HUES48 (cell line): Measurements from ENCODE around the gene SARS1.

ENCODE experiments used
- H3K27ac ChIP-seq: one replicate; pipeline ENCODE4 v1.7.0; 2013; ENCODE audit warnings: low read depth, low read length, inconsistent platforms
- H3K27me3 ChIP-seq: 2 replicates; pipeline ENCODE4 v1.6.1; 2013; ENCODE audit warnings: mild to moderate bottlenecking, low read length; ENCODE audit not compliant: control insufficient read depth, insufficient read depth
- H3K36me3 ChIP-seq: 2 replicates; pipeline ENCODE4 v1.6.1; 2013; ENCODE audit warnings: low read length; ENCODE audit not compliant: control insufficient read depth, insufficient read depth
- H3K4me1 ChIP-seq: 2 replicates; pipeline ENCODE4 v1.6.1; 2013; ENCODE audit warnings: mild to moderate bottlenecking, low read length; ENCODE audit not compliant: control insufficient read depth, insufficient read depth
- H3K4me3 ChIP-seq: 2 replicates; pipeline ENCODE4 v1.5.1; 2013; ENCODE audit warnings: mild to moderate bottlenecking, low read depth, low read length
- H3K9ac ChIP-seq: 2 replicates; pipeline ENCODE4 v1.6.1; 2013; ENCODE audit warnings: mild to moderate bottlenecking, low read depth, low read length, moderate library complexity
- H3K9me3 ChIP-seq: 2 replicates; pipeline ENCODE4 v1.6.1; 2013; ENCODE audit warnings: low read length; ENCODE audit not compliant: control insufficient read depth, insufficient read depth

Gene SARS1

DNA sequence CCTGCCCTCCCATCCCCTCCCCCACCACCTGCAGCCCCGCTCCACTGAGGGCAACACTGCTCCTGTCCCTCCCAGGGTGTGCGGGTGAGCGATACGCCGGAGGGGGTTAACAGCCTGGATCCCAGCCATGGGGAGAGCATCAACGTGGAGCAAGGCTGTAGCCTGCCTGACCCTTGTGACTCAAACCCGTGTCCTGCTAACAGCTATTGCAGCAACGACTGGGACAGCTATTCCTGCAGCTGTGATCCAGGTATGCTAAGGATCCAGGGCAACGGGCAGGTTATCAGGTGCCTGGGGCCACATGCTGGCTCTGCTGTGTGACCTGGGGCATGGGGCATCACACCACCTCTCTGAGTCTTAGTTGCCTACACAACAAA lies 50.6 kb downstream of the SARS1 start:
- Histone ChIP-seq H3K4me1 (peaks cover 7% of the 10 kb centered on the region), H3K9ac (no peak overlapping the region), H3K4me3 (no peak overlapping the region), H3K9me3 (no peaks in the 10 kb centered on the region), H3K27ac (no peak overlapping the region), H3K27me3 (no peaks in the 10 kb centered on the region), H3K36me3 (peaks cover 58% of the 10 kb centered on the region)

- Histone ChIP-seq H3K36me3 (peaks cover 63% of the 10 kb centered on the region), H3K4me3 (no peak overlapping the region), H3K27me3 (no peaks in the 10 kb centered on the region), H3K27ac (no peak overlapping the region), H3K9me3 (no peaks in the 10 kb centered on the region), H3K9ac (no peak overlapping the region), H3K4me1 (peaks cover 5% of the 10 kb centered on the region; the same call in 1 of the 2 replicates)
Measured at GRCh38 chr1:109265016-109265415, 51.3 kb downstream of the SARS1 start.

- Histone ChIP-seq H3K36me3 (peaks cover 65% of the 10 kb centered on the region), H3K9me3 (no peaks in the 10 kb centered on the region), H3K4me3 (no peak overlapping the region), H3K27ac (no peak overlapping the region), H3K9ac (no peak overlapping the region), H3K27me3 (no peaks in the 10 kb centered on the region), H3K4me1 (no peaks in the 10 kb centered on the region)
Measured at GRCh38 chr1:109265741-109266330, 52.1 kb downstream of the SARS1 start.

GRCh38 chr1:109266965-109267364 lies 53.2 kb downstream of the SARS1 start:
- Histone ChIP-seq H3K27ac (no peak overlapping the region), H3K9me3 (no peaks in the 10 kb centered on the region), H3K36me3 (peaks cover 66% of the 10 kb centered on the region), H3K4me3 (no peak overlapping the region), H3K4me1 (no peaks in the 10 kb centered on the region), H3K27me3 (no peaks in the 10 kb centered on the region), H3K9ac (no peak overlapping the region)

DNA sequence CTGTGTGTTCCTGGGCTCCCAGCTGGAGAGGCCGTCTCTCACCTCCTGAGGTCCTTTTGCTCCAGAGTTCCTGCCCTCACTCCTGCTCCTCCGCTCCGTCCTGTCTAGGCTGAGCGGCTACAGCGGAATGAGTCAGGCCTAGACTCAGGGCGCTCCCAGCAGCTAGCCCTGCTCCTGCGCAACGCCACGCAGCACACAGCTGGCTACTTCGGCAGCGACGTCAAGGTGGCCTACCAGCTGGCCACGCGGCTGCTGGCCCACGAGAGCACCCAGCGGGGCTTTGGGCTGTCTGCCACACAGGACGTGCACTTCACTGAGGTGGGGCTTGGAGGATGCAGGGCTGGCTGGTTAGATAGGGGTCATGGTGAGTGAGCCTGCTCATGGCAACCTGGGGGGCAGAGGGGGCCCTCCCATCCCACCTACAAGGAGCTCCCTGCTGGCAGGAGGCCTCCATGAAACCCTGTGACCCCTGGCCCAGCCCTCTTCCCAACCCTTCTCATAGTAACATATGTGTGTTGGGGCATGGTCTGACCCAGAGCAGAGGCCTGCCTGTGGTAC lies 54.1 kb downstream of the SARS1 start:
- Histone ChIP-seq H3K27me3 (no peaks in the 10 kb centered on the region), H3K4me3 (no peak overlapping the region), H3K27ac (no peak overlapping the region), H3K36me3 (peaks cover 70% of the 10 kb centered on the region), H3K9me3 (no peaks in the 10 kb centered on the region), H3K4me1 (no peaks in the 10 kb centered on the region), H3K9ac (no peak overlapping the region)

DNA sequence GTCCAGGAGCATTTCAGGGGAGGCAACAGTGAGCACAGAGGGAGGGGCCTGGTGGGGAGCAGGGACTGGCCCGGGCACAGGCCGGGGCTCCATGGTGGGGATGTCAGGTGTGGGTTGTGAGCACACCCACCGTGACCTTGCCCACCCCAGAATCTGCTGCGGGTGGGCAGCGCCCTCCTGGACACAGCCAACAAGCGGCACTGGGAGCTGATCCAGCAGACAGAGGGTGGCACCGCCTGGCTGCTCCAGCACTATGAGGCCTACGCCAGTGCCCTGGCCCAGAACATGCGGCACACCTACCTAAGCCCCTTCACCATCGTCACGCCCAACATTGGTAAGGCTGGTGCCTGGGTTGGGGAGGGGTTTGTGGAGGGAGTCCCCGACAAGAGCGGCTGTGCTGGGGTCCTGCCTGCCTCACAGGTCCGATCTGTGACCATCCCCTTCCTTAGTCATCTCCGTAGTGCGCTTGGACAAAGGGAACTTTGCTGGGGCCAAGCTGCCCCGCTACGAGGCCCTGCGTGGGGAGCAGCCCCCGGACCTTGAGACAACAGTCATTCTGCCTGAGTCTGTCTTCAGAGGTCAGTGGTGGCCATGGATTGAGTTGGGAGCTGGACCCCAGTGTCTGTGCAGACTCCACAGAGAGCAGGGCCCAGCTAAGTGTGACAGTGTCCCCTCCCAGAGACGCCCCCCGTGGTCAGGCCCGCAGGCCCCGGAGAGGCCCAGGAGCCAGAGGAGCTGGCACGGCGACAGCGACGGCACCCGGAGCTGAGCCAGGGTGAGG lies 54.9 kb downstream of the SARS1 start:
- Histone ChIP-seq H3K9me3 (no peaks in the 10 kb centered on the region), H3K4me1 (peaks cover under 1% of the 10 kb centered on the region; the same call in 1 of the 2 replicates), H3K9ac (no peak overlapping the region), H3K27me3 (no peaks in the 10 kb centered on the region), H3K27ac (no peak overlapping the region), H3K36me3 (peaks cover 70% of the 10 kb centered on the region), H3K4me3 (no peak overlapping the region)

DNA sequence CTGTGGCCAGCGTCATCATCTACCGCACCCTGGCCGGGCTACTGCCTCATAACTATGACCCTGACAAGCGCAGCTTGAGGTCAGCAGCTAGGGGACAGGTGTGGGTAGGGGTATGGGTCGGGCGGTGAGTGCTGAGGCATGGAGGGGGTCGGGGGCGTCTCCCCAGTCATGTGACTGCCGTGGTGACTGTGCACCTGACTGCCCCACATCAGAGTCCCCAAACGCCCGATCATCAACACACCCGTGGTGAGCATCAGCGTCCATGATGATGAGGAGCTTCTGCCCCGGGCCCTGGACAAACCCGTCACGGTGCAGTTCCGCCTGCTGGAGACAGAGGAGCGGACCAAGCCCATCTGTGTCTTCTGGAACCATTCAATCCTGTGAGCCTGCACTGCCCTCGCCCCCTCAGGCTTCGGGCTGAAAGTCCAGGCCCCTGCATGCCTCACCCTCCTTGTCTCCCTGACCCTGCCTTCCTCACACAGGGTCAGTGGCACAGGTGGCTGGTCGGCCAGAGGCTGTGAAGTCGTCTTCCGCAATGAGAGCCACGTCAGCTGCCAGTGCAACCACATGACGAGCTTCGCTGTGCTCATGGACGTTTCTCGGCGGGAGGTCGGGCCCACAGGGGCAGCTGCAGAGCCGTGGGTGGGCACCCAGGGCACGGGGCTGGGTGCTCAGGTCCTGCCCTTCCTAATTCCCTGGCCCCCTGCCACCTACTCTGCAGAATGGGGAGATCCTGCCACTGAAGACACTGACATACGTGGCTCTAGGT lies 55.7 kb downstream of the SARS1 start:
- peaks cover 69% of the 10 kb centered on the region for H3K36me3 ChIP-seq
- H3K27me3 ChIP-seq = no peaks in the 10 kb centered on the region

DNA sequence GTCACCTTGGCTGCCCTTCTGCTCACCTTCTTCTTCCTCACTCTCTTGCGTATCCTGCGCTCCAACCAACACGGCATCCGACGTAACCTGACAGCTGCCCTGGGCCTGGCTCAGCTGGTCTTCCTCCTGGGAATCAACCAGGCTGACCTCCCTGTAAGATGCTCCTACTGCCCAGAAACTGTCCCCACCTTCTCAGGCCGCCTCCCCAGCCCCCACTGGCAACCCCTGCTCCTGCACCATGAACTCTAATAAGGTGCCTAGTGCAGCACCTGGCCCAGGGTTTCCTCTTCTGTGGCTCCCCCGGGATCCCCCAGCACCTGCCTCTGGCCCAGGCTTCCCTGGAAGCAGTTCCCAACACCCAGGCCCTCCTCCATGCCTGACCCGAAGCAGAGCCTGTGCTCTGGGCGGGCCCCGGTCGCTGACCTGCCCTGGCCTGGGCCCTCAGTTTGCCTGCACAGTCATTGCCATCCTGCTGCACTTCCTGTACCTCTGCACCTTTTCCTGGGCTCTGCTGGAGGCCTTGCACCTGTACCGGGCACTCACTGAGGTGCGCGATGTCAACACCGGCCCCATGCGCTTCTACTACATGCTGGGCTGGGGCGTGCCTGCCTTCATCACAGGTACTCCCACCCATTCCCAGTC lies 56.4 kb downstream of the SARS1 start:
- H3K27ac ChIP-seq = no peak overlapping the region
- peaks cover 15% of the 10 kb centered on the region for H3K4me1 ChIP-seq
- H3K9me3 ChIP-seq = no peaks in the 10 kb centered on the region
- H3K36me3 ChIP-seq = peaks cover 62% of the 10 kb centered on the region
- H3K4me3 ChIP-seq = no peak overlapping the region
- no peak overlapping the region for H3K9ac ChIP-seq
- no peaks in the 10 kb centered on the region for H3K27me3 ChIP-seq

More for the DNA sequence above, 55.7 kb downstream of the SARS1 start:
- H3K9ac ChIP-seq = no peak overlapping the region
- no peaks in the 10 kb centered on the region for H3K9me3 ChIP-seq
- peaks cover 8% of the 10 kb centered on the region for H3K4me1 ChIP-seq
- H3K27ac ChIP-seq = no peak overlapping the region
- no peak overlapping the region for H3K4me3 ChIP-seq

DNA sequence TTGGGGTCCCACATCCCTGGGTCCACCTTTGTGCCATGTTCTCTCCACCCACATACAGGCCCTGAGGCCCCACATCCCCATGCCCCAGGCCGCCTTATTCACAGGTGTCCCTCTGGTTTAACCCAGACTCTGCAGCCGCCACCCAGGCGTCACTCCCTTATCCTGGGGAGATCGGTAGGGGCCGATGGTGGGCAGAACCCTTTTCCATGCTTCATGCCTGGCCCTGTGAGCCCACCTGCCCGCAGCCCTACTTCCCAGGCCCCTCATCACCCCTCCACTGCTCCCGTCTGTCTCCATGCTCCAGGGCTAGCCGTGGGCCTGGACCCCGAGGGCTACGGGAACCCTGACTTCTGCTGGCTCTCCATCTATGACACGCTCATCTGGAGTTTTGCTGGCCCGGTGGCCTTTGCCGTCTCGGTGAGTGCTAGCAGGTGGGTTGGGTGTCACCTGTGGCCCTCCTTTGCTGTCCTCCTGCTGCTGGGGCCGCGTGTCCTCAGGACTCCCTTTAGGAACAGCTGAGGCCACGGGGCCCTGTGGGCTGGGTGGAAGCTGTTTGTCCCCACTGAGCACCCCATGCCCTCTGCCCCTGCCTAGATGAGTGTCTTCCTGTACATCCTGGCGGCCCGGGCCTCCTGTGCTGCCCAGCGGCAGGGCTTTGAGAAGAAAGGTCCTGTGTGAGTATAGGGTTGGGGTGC lies 57.1 kb downstream of the SARS1 start:
- Histone ChIP-seq H3K27me3 (no peaks in the 10 kb centered on the region), H3K36me3 (peaks cover 55% of the 10 kb centered on the region), H3K4me3 (no peak overlapping the region), H3K27ac (no peak overlapping the region), H3K9me3 (no peaks in the 10 kb centered on the region), H3K9ac (no peak overlapping the region), H3K4me1 (peaks cover 22% of the 10 kb centered on the region)

DNA sequence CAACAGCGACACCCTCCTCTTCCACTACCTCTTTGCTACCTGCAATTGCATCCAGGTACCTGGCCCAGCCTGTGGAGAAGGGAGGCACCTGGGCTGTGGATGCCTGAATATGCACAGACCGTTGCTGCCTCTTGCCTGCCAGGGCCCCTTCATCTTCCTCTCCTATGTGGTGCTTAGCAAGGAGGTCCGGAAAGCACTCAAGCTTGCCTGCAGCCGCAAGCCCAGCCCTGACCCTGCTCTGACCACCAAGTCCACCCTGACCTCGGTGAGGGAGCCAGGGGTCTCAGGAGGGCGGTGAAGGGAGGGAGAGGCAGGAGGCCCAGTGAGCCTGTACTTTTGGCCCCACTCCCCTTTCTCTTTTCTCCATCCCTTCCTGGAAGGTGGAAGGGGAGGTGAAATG lies 57.7 kb downstream of the SARS1 start:
- H3K9me3 ChIP-seq = no peaks in the 10 kb centered on the region
- H3K36me3 ChIP-seq = peaks cover 50% of the 10 kb centered on the region
- no peak overlapping the region for H3K27ac ChIP-seq
- H3K9ac ChIP-seq = no peak overlapping the region
- no peak overlapping the region for H3K4me3 ChIP-seq
- peaks cover 23% of the 10 kb centered on the region for H3K4me1 ChIP-seq
- no peaks in the 10 kb centered on the region for H3K27me3 ChIP-seq
